WTC11 (cell line): ENCODE results near the gene DKK3. TPM values are rescaled to one million over a fixed set of nuclear protein-coding genes. Genes with fewer than 3 reads are reported as not detected.

Experiments used
- ATAC-seq: fragments of 200-7000 bp; cut with Tn5 transposase; 2 replicates; pipeline ENCODE4 v1.10.0; 2021; ENCODE audit warnings: mild to moderate bottlenecking, moderate library complexity
- CTCF ChIA-PET: fragments of 300-600 bp; sonication (Branson Sonifier 250); formaldehyde crosslinking; loops from one replicate; lab custom pipeline; 2021; ENCODE audit warnings: antibody characterized with exemption; lab: Charles Lee
- POLR2A ChIA-PET: fragments of 350-600 bp; sonication (Branson Sonifier 250); formaldehyde crosslinking; loops from one replicate; lab custom pipeline; 2021; ENCODE audit warnings: antibody characterized with exemption; lab: Charles Lee
- DNase-seq: peaks from one replicate; pipeline ENCODE4 v3.0.0; 2021; ENCODE audit warnings: low spot score
- H3K27ac Mint-ChIP-seq: 2 replicates; pipeline ENCODE4 v1.8.0; 2021; ENCODE audit warnings: mixed read lengths
- H3K27me3 Mint-ChIP-seq: 2 replicates; pipeline ENCODE4 v1.8.0; 2021; ENCODE audit warnings: low read depth, mild to moderate bottlenecking, moderate library complexity, mixed read lengths
- H3K36me3 Mint-ChIP-seq: 2 replicates; pipeline ENCODE4 v1.8.0; 2021; ENCODE audit warnings: mixed read lengths
- H3K4me1 Mint-ChIP-seq: 2 replicates; pipeline ENCODE4 v1.8.0; 2022; ENCODE audit warnings: mixed read lengths
- H3K4me3 Mint-ChIP-seq: 2 replicates; pipeline ENCODE4 v1.8.0; 2021; ENCODE audit warnings: mild to moderate bottlenecking, moderate library complexity, mixed read lengths
- H3K9me3 Mint-ChIP-seq: 2 replicates; pipeline ENCODE4 v1.8.0; 2021; ENCODE audit warnings: mixed read lengths
- ARID4B ChIP-seq: sonication (generic); formaldehyde crosslinking; IDR thresholded peaks from 2 replicates; pipeline ENCODE4 v1.8.0; 2023; ENCODE audit warnings: missing genetic modification reagents, mild to moderate bottlenecking, borderline replicate concordance
- CBFB ChIP-seq: sonication (generic); formaldehyde crosslinking; IDR thresholded peaks from 2 replicates; pipeline ENCODE4 v1.8.1; 2022; ENCODE audit warnings: mild to moderate bottlenecking, low read depth, missing genetic modification reagents
- E2F4 ChIP-seq: sonication (generic); formaldehyde crosslinking; IDR thresholded peaks from 2 replicates; pipeline ENCODE4 v1.8.1; 2022; ENCODE audit warnings: low read depth, mild to moderate bottlenecking, moderate library complexity, missing genetic modification reagents, borderline replicate concordance
- ELF4 ChIP-seq: sonication (generic); formaldehyde crosslinking; IDR thresholded peaks from 2 replicates; pipeline ENCODE4 v1.8.1; 2022; ENCODE audit warnings: low read depth, mild to moderate bottlenecking, moderate library complexity, missing genetic modification reagents
- ETV6 ChIP-seq: sonication (generic); formaldehyde crosslinking; IDR thresholded peaks from 2 replicates; pipeline ENCODE4 v1.8.1; 2022; ENCODE audit warnings: mild to moderate bottlenecking, missing genetic modification reagents
- FOXP4 ChIP-seq: sonication (generic); formaldehyde crosslinking; IDR thresholded peaks from 2 replicates; pipeline ENCODE4 v1.8.0; 2022; ENCODE audit warnings: mild to moderate bottlenecking, missing genetic modification reagents
- GABPB1 ChIP-seq: sonication (generic); formaldehyde crosslinking; IDR thresholded peaks from 2 replicates; pipeline ENCODE4 v1.8.1; 2023; ENCODE audit warnings: mild to moderate bottlenecking, missing genetic modification reagents
- HMGXB4 ChIP-seq: sonication (generic); formaldehyde crosslinking; IDR thresholded peaks from 2 replicates; pipeline ENCODE4 v1.8.1; 2023; ENCODE audit warnings: mild to moderate bottlenecking, moderate library complexity, missing genetic modification reagents
- IRF1 ChIP-seq: sonication (generic); formaldehyde crosslinking; IDR thresholded peaks from 2 replicates; pipeline ENCODE4 v1.8.0; 2023; ENCODE audit warnings: missing genetic modification reagents
- OVOL2 ChIP-seq: fragments of 250-450 bp; sonication (Bioruptor Pico); IDR thresholded peaks from 2 replicates; pipeline ENCODE4 v1.9.0; 2021; ENCODE audit warnings: mild to moderate bottlenecking, borderline replicate concordance
- SOX15 ChIP-seq: fragments of 250-450 bp; sonication (Bioruptor Pico); IDR thresholded peaks from 2 replicates; pipeline ENCODE4 v1.9.0; 2021; ENCODE audit warnings: mild to moderate bottlenecking
- SP1 ChIP-seq: sonication (generic); formaldehyde crosslinking; conservative IDR thresholded peaks from 2 replicates; pipeline ENCODE4 v1.8.1; 2022; ENCODE audit warnings: missing genetic modification reagents
- TCF7 ChIP-seq: sonication (generic); formaldehyde crosslinking; IDR thresholded peaks from 2 replicates; pipeline ENCODE4 v1.8.0; 2022; ENCODE audit warnings: mild to moderate bottlenecking, low read depth, missing genetic modification reagents, moderate library complexity
- ZBTB21 ChIP-seq: sonication (generic); formaldehyde crosslinking; IDR thresholded peaks from 2 replicates; pipeline ENCODE4 v1.8.1; 2023; ENCODE audit warnings: mild to moderate bottlenecking, missing genetic modification reagents, borderline replicate concordance
- ZNF121 ChIP-seq: sonication (generic); formaldehyde crosslinking; IDR thresholded peaks from 2 replicates; pipeline ENCODE4 v1.8.0; 2023; ENCODE audit warnings: missing genetic modification reagents
- ZNF396 ChIP-seq: fragments of 250-450 bp; sonication (Bioruptor Pico); IDR thresholded peaks from 2 replicates; pipeline ENCODE4 v1.8.0; 2021; ENCODE audit warnings: mild to moderate bottlenecking, moderate library complexity, borderline replicate concordance
- ZNF512 ChIP-seq: sonication (generic); formaldehyde crosslinking; IDR thresholded peaks from 2 replicates; pipeline ENCODE4 v1.8.1; 2022; ENCODE audit warnings: missing genetic modification reagents, borderline replicate concordance
- total RNA-seq: library from RNA; stranded (reverse); gene quantifications from 3 replicates; pipeline ENCODE4 v1.2.3, GENCODE V29; 2021

The DKK3 gene
- total RNA-seq, 1 experiment from 2014 or later, result 17.6 TPM

- H3K4me3 Mint-ChIP-seq, result peak overlapping the region; percentile 92
- peaks cover 37% of the 10 kb centered on the region for H3K27me3 Mint-ChIP-seq
- POLR2A ChIA-PET, result interaction anchor here (0.7 to 1.2 kb wide), 5 partner anchors 9 to 102 kb away, joined by 3 read pairs; no protein-coding TSS in a partner anchor
- DNase-seq (peak; percentile 81), ATAC-seq (peak; percentile 83)
- TF ChIP-seq GABPB1 (no peak), CBFB (CRISPR knock-in tag) (no peak), SP1 (CRISPR knock-in tag) (peak; percentile 75)
- H3K27ac Mint-ChIP-seq, result peak overlapping the region; percentile 71
- H3K4me1 Mint-ChIP-seq, result peaks cover 28% of the 10 kb centered on the region
- CTCF ChIA-PET, result interaction anchor here (0.5 to 3.5 kb wide), 15 partner anchors 10 to 981 kb away, joined by 3 to 36 read pairs (median 4); no protein-coding TSS in a partner anchor
- no peaks in the 10 kb centered on the region for H3K9me3 Mint-ChIP-seq
- H3K36me3 Mint-ChIP-seq, result no peaks in the 10 kb centered on the region
These were observed 577 bp upstream of the DKK3 start for GRCh38 chr11:12008790-12009616.

- Mint-ChIP-seq H3K4me1 (peaks cover 19% of the 10 kb centered on the region), H3K36me3 (no peaks in the 10 kb centered on the region), H3K4me3 (peak overlapping the region; percentile 81), H3K27me3 (peaks cover 37% of the 10 kb centered on the region), H3K27ac (no peak overlapping the region), H3K9me3 (no peaks in the 10 kb centered on the region)
- peak; percentile 22 for DNase-seq
- ChIA-PET CTCF (interaction anchor here (1.1 to 3.5 kb wide), 4 partner anchors 8 to 277 kb away, joined by 3 to 36 read pairs (median 14); no protein-coding TSS in a partner anchor), POLR2A (interaction anchor here (0.9 kb wide), 1 partner anchor 8 kb away, joined by 3 read pairs; no protein-coding TSS in a partner anchor)
- TF ChIP-seq IRF1 (no peak), SOX15 (no peak), ZBTB21 (no peak), ZNF121 (CRISPR knock-in tag) (no peak), FOXP4 (CRISPR knock-in tag) (no peak), HMGXB4 (CRISPR knock-in tag) (no peak)
- no peak for ATAC-seq
These were observed 1.2 kb downstream of the DKK3 start for GRCh38 chr11:12007230-12007593.

GRCh38 chr11:12006552-12007229 is 1.7 kb downstream of the DKK3 start:
- Mint-ChIP-seq H3K9me3 (no peaks in the 10 kb centered on the region), H3K27me3 (peaks cover 37% of the 10 kb centered on the region), H3K27ac (no peak overlapping the region), H3K4me3 (no peak overlapping the region), H3K4me1 (peaks cover 19% of the 10 kb centered on the region), H3K36me3 (peaks cover 3% of the 10 kb centered on the region)
- ATAC-seq (no peak), DNase-seq (no peak)
- POLR2A ChIA-PET, result no interaction called here
- CTCF ChIA-PET, result no interaction called here
- no peak for TF ChIP-seq E2F4
- no peak for TF ChIP-seq TCF7 (CRISPR knock-in tag)
- no peak for TF ChIP-seq ELF4 (CRISPR knock-in tag)
- no peak for TF ChIP-seq ETV6 (CRISPR knock-in tag)
- TF ChIP-seq ARID4B (CRISPR knock-in tag), result no peak
- TF ChIP-seq ZNF512 (CRISPR knock-in tag), result no peak
- TF ChIP-seq OVOL2 (CRISPR knock-in tag), result no peak
- TF ChIP-seq ZNF396 (CRISPR knock-in tag), result no peak
